HCT116 (cell line): ENCODE data around the gene CNOT2. TPM values are rescaled to one million over a fixed set of nuclear protein-coding genes. Genes with fewer than 3 reads are reported as not detected.

Experiments used
- ATAC-seq: fragments of 200-7000 bp; cut with Tn5 transposase; 2 replicates; pipeline ENCODE4 v1.9.1; 2020; ENCODE audit warnings: mild to moderate bottlenecking, moderate library complexity
- BruUV-seq: library from RNA; stranded (reverse); fragments of 400-500 nt; replicated peaks from 2 replicates; lab custom pipeline; 2021; lab: Mats Ljungman, UMichigan
- CTCF ChIA-PET: fragments of 300-600 bp; sonication (Branson Sonifier 250); formaldehyde crosslinking; loops from one replicate; lab custom pipeline; 2021; ENCODE audit warnings: antibody characterized with exemption; lab: Charles Lee
- POLR2A ChIA-PET: fragments of 300-600, 350-600 bp; sonication (Branson Sonifier 250); formaldehyde crosslinking; loops from one replicate; lab custom pipeline; 2021; ENCODE audit warnings: antibody characterized with exemption; lab: Charles Lee
- RAD21 ChIA-PET, 2 experiments: fragments of 300-600 bp; sonication (Branson Sonifier 250); formaldehyde crosslinking; loops; one replicate each; lab custom pipeline; 2023; ENCODE audit warnings: low total read pairs in 2 of 2; ENCODE audit not compliant: uncharacterized antibody in 2 of 2, unreplicated experiment in 2 of 2, low non-redundant PET in 1 of 2; lab: Charles Lee
- DNase-seq: peaks from one replicate; pipeline ENCODE4 v3.0.0-alpha.2; 2010; ENCODE audit warnings: low read depth, low spot score
- H2AFZ ChIP-seq: fragments of 200-600 bp; shearing (Covaris generic), sonication (generic); 2 replicates; pipeline ENCODE4 v1.6.1; 2017; ENCODE audit warnings: low read depth, mixed run types, mixed read lengths, antibody characterized with exemption, low read length; ENCODE audit not compliant: poor library complexity, severe bottlenecking
- H3K27ac ChIP-seq: 2 replicates; pipeline ENCODE4 v1.5.1; 2012; ENCODE audit warnings: low read depth, low read length
- H3K27me3 ChIP-seq: fragments of 200-600 bp; sonication (generic); 2 replicates; pipeline ENCODE4 v1.6.1; 2016; ENCODE audit warnings: mixed run types, low read length, mixed read lengths; ENCODE audit not compliant: insufficient read depth
- H3K36me3 ChIP-seq, 2 experiments: fragments of 200-500 bp in 1 of 2; fragments of 200-600 bp in 1 of 2; sonication (Bioruptor generic) in 1 of 2; sonication (generic) in 1 of 2; 2 replicates each; pipeline versions ENCODE4 v1.5.1 to v1.6.1; 2014 to 2016; ENCODE audit warnings: low read length in 2 of 2, inconsistent platforms in 1 of 2, mixed read lengths in 1 of 2, mixed run types in 1 of 2; ENCODE audit not compliant: insufficient read depth in 2 of 2, control insufficient read depth in 1 of 2
- H3K4me1 ChIP-seq, 2 experiments: fragments of 200-600 bp in 1 of 2; sonication (generic) in 1 of 2; 2 replicates each; pipeline versions ENCODE4 v1.5.1 to v1.6.1; 2012 to 2017; ENCODE audit warnings: low read length in 2 of 2, inconsistent platforms in 1 of 2, mild to moderate bottlenecking in 1 of 2, mixed read lengths in 1 of 2, mixed run types in 1 of 2, moderate library complexity in 1 of 2; ENCODE audit not compliant: insufficient read depth in 2 of 2, control insufficient read depth in 1 of 2
- H3K4me2 ChIP-seq: fragments of 200-600 bp; sonication (generic); 2 replicates; pipeline ENCODE4 v1.6.1; 2017; ENCODE audit warnings: mixed run types, low read length, mixed read lengths
- H3K4me3 ChIP-seq, 2 experiments: fragments of 200-600 bp in 1 of 2; sonication (generic) in 1 of 2; replicated peaks in 1 of 2; 2 replicates each; pipeline ENCODE4 v1.5.1; 2011 to 2016; ENCODE audit warnings: low read length in 2 of 2, control low read depth in 1 of 2, low read depth in 1 of 2, mild to moderate bottlenecking in 1 of 2, mixed read lengths in 1 of 2, mixed run types in 1 of 2
- H3K79me2 ChIP-seq: fragments of 200-600 bp; sonication (generic); 2 replicates; pipeline ENCODE4 v1.6.1; 2017; ENCODE audit warnings: mild to moderate bottlenecking, mixed run types, low read length, moderate library complexity, mixed read lengths; ENCODE audit not compliant: insufficient read depth
- H3K9ac ChIP-seq: fragments of 200-600 bp; sonication (generic); 2 replicates; pipeline ENCODE4 v1.6.1; 2016; ENCODE audit warnings: low read length, mixed read lengths
- H3K9me2 ChIP-seq: fragments of 200-600 bp; sonication (generic), shearing (Covaris generic); 2 replicates; pipeline ENCODE4 v1.6.1; 2017; ENCODE audit warnings: mixed run types, mild to moderate bottlenecking, moderate library complexity; ENCODE audit not compliant: insufficient read depth
- H3K9me3 ChIP-seq, 2 experiments: fragments of 200-500 bp in 1 of 2; fragments of 200-600 bp in 1 of 2; sonication (Bioruptor generic) in 1 of 2; sonication (generic) in 1 of 2; 2 replicates each; pipeline ENCODE4 v1.6.1; 2014 to 2017; ENCODE audit warnings: low read length in 2 of 2, mixed read lengths in 2 of 2, inconsistent platforms in 1 of 2, low read depth in 1 of 2, mild to moderate bottlenecking in 1 of 2, mixed run types in 1 of 2, moderate library complexity in 1 of 2; ENCODE audit not compliant: control insufficient read depth in 1 of 2, insufficient read depth in 1 of 2
- H4K20me1 ChIP-seq: fragments of 200-600 bp; sonication (generic), shearing (Covaris generic); 2 replicates; pipeline ENCODE4 v1.6.1; 2017; ENCODE audit warnings: mixed run types, mild to moderate bottlenecking, moderate library complexity; ENCODE audit not compliant: insufficient read depth
- ATF3 ChIP-seq: IDR thresholded peaks from 2 replicates; pipeline ENCODE4 v1.6.1; 2012
- EZH2 ChIP-seq: fragments of 200-600 bp; sonication (generic); IDR thresholded peaks from 2 replicates; pipeline ENCODE4 v1.6.1; 2017; ENCODE audit warnings: antibody characterized with exemption, mixed run types
- EZH2phosphoT487 ChIP-seq: fragments of 200-600 bp; IDR thresholded peaks from 2 replicates; pipeline ENCODE4 v1.6.1; 2018; ENCODE audit warnings: antibody characterized with exemption, borderline replicate concordance
- FOSL1 ChIP-seq: IDR thresholded peaks from 2 replicates; pipeline ENCODE4 v1.6.1; 2012; ENCODE audit warnings: low read depth
- JUND ChIP-seq: IDR thresholded peaks from 2 replicates; pipeline ENCODE4 v1.6.1; 2012
- MAX ChIP-seq: IDR thresholded peaks from 2 replicates; pipeline ENCODE4 v1.6.1; 2012
- RAD21 ChIP-seq: IDR thresholded peaks from 2 replicates; pipeline ENCODE4 v1.6.1; 2012; ENCODE audit warnings: low read depth, mild to moderate bottlenecking
- REST ChIP-seq: IDR thresholded peaks from 2 replicates; pipeline ENCODE4 v1.6.1; 2012; ENCODE audit warnings: low read depth
- SP1 ChIP-seq: IDR thresholded peaks from 2 replicates; pipeline ENCODE4 v1.6.1; 2012; ENCODE audit warnings: low read depth
- SRF ChIP-seq: IDR thresholded peaks from 2 replicates; pipeline ENCODE4 v1.6.1; 2012; ENCODE audit warnings: low read depth
- YY1 ChIP-seq: IDR thresholded peaks from 2 replicates; pipeline ENCODE4 v1.6.1; 2011; ENCODE audit warnings: low read length, low read depth, moderate library complexity, mild to moderate bottlenecking; ENCODE audit not compliant: insufficient replicate concordance; ENCODE audit errors: extremely low read depth
- ZBTB33 ChIP-seq: IDR thresholded peaks from 2 replicates; pipeline ENCODE4 v1.6.1; 2011; ENCODE audit warnings: mild to moderate bottlenecking, low read length, moderate library complexity; ENCODE audit not compliant: insufficient replicate concordance; ENCODE audit errors: extremely low read depth
- intact Hi-C: fragments of 100-400 bp; cut with micrococcal nuclease; formaldehyde crosslinking; loops from 2 replicates; pipeline ENCODE4 v1.10.0; 2022
- total RNA-seq: library from RNA; stranded (reverse); gene quantifications from one replicate; pipeline ENCODE4 v1.2.1, GENCODE V29; 2021; ENCODE audit not compliant: unreplicated experiment

Gene CNOT2
- total RNA-seq, 1 experiment from 2014 or later, result 58.7 TPM

GRCh38 chr12:70334742-70335141 is 91.5 kb downstream of the CNOT2 start:
- Histone ChIP-seq H4K20me1 (no peaks in the 10 kb centered on the region), H3K9me2 (no peaks in the 10 kb centered on the region), H3K4me2 (no peak overlapping the region), H3K36me3 (peaks cover 13 to 15% of the 10 kb centered on the region in 2 experiments; a peak in 3 of 4 replicates), H3K27me3 (no peaks in the 10 kb centered on the region), H3K9me3 (no peaks in the 10 kb centered on the region), H3K79me2 (0 out of 2 replicates have a peak, but pooled peaks cover 8% of the 10 kb centered on the region), H3K27ac (no peak overlapping the region), H2AFZ (no peak overlapping the region), H3K4me1 (peaks cover 0 to 6% of the 10 kb centered on the region in 2 experiments; a peak in 1 of 4 replicates), H3K9ac (no peak overlapping the region), H3K4me3 (no peak overlapping the region)
- DNase-seq (no peak), ATAC-seq (no peak)
- intact Hi-C loops, result no loop called here
- ChIA-PET POLR2A (no interaction called here), RAD21 (no interaction called here), CTCF (no interaction called here)
- TF ChIP-seq MAX (no peak), FOSL1 (no peak), SRF (no peak), RAD21 (no peak), EZH2 (no peak), ZBTB33 (no peak), EZH2phosphoT487 (no peak), YY1 (no peak), JUND (no peak), REST (no peak), ATF3 (no peak), SP1 (no peak)
- no TSS peak for BruUV-seq
